NCI-H2171 treated with DMSO at 0.1 percent for 48 hours (cell line): ENCODE measurements around the gene TSPY8.
"Not testable (repeated sequence)": the region's sequence is repeated elsewhere in the genome, so short reads cannot be mapped to it uniquely, and the experiment has no call there.

ENCODE experiments used
- DNase-seq: peaks from one replicate; lab custom pipeline; 2025; lab: John Stamatoyannopoulos, UW

TSPY8 gene, protein sequence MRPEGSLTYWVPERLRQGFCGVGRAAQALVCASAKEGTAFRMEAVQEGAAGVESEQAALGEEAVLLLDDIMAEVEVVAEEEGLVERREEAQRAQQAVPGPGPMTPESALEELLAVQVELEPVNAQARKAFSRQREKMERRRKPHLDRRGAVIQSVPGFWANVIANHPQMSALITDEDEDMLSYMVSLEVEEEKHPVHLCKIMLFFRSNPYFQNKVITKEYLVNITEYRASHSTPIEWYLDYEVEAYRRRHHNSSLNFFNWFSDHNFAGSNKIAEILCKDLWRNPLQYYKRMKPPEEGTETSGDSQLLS

DNA sequence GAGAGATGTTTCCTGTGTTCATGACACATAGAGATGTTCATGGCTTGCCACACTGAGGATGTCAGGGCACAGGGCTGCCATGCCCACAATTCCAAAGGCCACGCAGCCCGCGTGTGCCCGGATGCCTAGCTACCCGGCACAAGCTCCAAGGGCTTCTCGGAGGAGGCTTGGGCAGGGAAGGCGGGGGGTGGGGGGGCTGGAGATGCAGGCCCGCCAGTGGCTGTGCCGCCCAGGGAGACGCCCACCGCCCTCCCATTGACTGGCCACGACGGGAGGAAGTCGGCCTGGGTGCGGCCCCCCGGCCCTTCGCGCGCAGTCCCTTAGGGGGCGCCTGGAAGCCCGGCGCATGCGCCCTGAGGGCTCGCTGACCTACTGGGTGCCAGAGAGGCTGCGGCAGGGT, at the start of gene TSPY8:
TSPY8 (plus strand) TSS at position 301 of the 400 bp plus-strand sequence; CDS start at position 347, 46 bp downstream.
- DNase-seq = not testable (repeated sequence)

GRCh38 chrY:9320996-9321395, 36.6 kb upstream of the TSPY8 start:
- no peak for DNase-seq

DNA sequence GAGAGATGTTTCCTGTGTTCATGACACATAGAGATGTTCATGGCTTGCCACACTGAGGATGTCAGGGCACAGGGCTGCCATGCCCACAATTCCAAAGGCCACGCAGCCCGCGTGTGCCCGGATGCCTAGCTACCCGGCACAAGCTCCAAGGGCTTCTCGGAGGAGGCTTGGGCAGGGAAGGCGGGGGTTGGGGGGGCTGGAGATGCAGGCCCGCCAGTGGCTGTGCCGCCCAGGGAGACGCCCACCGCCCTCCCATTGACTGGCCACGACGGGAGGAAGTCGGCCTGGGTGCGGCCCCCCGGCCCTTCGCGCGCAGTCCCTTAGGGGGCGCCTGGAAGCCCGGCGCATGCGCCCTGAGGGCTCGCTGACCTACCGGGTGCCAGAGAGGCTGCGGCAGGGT, 20.4 kb upstream of the TSPY8 start, which contains the start of gene TSPY4:
TSPY4 (plus strand) TSS at position 301 of the 400 bp plus-strand sequence; CDS start at position 347, 46 bp downstream.
- not testable (repeated sequence) for DNase-seq

DNA sequence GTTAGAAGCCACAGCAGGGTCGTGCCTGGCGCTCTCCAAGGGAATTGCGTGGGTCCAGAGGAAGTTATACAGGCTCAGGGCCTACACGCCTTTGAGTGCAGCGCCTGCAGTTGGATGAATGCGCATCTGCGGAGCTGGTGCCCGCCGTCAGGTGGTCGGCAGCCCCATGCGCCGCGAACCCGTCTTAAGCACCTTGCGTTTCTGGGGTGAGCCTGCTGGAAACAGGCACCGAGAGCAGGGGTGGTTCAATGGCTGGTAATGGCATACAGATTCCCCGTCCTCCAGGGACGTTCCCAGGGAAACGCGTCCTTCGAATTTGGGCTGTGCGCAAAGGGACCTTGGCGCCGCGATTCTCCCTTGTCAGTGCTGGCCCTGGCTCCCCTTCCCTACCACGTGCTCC, 38.9 kb downstream of the TSPY8 start:
- not testable (repeated sequence) for DNase-seq

DNA sequence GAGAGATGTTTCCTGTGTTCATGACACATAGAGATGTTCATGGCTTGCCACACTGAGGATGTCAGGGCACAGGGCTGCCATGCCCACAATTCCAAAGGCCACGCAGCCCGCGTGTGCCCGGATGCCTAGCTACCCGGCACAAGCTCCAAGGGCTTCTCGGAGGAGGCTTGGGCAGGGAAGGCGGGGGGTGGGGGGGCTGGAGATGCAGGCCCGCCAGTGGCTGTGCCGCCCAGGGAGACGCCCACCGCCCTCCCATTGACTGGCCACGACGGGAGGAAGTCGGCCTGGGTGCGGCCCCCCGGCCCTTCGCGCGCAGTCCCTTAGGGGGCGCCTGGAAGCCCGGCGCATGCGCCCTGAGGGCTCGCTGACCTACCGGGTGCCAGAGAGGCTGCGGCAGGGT, 40.5 kb downstream of the TSPY8 start, which contains the start of gene TSPY3:
TSPY3 (plus strand) TSS at position 301 of the 400 bp plus-strand sequence; CDS start at position 347, 46 bp downstream.
- DNase-seq = not testable (repeated sequence)
